Mucosa of gallbladder (tissue), 1 donor: ENCODE results near the gene SLC7A6. TPM values are rescaled to one million over a fixed set of nuclear protein-coding genes. Genes with fewer than 3 reads are reported as not detected.
"Not testable (repeated sequence)": the region's sequence is repeated elsewhere in the genome, so short reads cannot be mapped to it uniquely, and the experiment has no call there.

Experiments
- DNase-seq: peaks from one replicate; pipeline ENCODE4 v3.0.0-alpha.2; 2020; ENCODE audit warnings: low spot score
- total RNA-seq: library from RNA; stranded (reverse); gene quantifications from one replicate; pipeline ENCODE4 v1.2.1, GENCODE V29; 2021
- donor health status: DM: no; HTN: no; CAD: no.

Gene SLC7A6
- total RNA-seq, 1 donor from 2014 or later, result 13.6 TPM

DNA sequence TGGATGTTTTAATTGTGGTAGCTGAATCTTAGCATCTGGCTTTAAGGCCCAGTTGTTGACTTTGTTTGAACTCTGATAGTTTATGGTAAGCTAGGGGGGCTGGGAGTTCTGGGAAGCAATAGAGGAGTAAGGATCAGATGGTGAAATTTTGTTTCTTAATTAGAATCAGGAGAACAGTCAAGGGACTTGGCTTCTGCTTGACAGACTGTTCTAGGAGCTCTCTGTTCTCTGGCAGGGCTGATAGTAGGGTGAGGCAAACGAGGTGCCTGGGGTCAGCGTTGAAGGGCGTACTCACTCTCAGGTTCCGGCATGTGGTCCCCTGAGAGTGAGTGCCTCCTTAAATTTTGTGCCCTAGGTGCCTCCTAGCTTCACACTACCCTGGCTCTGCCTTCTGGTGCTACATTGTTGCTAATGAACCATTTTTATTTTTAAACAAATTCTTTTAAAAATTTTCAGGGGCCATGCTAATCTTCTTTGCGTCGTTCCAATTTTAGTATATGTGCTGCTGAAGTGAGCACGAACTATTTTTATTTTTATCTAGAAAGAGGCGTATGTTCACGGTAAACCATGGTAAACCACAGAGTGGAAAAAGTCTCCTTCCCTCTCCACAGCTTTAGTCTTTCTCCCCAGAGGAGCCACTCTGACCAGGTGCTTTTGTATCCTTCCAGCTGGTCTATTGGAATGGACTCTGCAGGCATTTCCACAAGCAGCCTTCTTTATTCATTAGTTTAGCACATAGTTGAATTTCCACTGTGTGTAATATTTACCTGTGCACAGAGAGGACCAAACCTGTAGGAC, 19.7 kb downstream of the SLC7A6 start:
- DNase-seq, result no peak

DNA sequence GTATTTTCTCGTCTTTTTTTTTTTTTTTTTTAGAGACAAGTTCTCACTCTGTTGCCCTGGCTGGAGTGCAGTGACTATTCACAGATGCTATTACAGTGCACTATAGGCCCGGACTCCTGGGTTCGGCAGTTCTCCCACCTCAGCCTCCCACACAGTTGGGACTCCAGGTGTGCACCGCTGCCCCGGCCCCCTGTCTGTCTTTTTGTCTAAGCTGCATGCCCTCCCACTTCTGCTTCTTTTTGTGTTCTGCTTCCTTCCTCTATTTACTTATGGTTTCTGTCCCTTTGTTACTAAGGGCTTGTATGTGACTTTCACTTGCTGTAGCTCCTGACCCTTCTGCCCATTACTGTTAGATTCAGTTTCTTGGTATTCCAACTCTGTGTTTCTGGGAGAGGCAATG, 20.5 kb downstream of the SLC7A6 start:
- no peak for DNase-seq

DNA sequence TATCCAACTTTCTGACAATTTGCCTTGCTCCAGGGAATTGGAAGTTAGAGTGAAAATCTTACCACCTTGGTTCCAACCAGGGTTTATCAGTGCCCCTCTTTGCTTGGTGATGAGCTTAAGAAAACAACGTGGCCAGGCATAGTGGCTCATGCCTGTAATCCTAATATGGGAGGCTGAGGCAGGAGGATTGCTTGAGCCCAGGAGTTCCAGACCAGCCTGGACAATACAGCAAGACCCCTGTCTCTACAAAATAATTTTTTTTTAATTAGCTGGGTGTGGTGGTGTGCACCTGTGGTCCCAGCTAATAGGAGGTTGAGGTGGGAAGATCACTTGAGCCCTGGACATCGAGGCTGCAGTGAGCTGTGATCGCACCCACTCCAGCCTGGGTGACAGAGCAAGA, 21.4 kb downstream of the SLC7A6 start:
- no peak for DNase-seq

DNA sequence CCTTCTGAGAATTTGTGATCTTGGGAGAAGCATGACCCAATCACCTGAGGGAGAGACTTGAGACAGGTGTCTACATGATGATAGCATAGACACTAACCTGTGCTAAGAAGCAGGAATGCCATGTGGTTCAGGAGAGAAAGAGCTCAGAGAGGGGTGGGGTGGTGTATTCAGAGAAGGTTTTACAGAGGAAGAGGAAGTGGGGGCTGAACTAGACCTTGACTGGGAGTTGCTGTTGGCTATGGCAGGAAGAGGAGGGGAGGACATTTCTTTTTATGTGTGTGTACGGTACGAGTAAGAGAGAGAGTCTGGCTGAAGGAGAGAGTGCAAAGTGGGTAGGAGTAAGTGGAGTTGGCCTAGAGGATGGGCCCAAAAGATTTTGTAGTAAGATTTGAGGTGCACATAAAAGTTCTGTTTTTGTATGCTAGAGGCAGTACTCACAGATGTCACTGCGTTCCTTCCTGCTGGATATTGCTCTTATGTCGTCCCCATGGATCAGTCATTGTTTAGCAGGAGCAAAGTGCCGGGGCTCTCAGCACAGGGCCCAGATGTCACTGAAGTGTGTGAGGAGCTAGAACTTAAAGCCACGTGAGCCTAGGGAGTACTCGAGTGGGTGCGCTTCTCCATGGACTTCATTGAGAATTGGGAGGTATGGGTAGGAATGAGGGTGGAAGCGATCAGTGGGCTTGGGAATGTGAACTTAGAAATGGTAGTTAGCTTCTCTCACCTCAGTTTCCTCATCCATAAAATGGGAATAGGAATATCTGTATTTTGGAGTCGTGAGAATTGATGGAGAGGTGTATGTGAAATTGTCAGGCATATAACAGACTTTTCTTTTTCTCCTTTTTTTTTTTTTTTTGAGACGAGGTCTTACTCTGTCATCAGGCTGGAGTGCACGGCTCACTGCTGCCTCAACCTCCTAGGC, 22.1 kb downstream of the SLC7A6 start:
- no peak for DNase-seq

DNA sequence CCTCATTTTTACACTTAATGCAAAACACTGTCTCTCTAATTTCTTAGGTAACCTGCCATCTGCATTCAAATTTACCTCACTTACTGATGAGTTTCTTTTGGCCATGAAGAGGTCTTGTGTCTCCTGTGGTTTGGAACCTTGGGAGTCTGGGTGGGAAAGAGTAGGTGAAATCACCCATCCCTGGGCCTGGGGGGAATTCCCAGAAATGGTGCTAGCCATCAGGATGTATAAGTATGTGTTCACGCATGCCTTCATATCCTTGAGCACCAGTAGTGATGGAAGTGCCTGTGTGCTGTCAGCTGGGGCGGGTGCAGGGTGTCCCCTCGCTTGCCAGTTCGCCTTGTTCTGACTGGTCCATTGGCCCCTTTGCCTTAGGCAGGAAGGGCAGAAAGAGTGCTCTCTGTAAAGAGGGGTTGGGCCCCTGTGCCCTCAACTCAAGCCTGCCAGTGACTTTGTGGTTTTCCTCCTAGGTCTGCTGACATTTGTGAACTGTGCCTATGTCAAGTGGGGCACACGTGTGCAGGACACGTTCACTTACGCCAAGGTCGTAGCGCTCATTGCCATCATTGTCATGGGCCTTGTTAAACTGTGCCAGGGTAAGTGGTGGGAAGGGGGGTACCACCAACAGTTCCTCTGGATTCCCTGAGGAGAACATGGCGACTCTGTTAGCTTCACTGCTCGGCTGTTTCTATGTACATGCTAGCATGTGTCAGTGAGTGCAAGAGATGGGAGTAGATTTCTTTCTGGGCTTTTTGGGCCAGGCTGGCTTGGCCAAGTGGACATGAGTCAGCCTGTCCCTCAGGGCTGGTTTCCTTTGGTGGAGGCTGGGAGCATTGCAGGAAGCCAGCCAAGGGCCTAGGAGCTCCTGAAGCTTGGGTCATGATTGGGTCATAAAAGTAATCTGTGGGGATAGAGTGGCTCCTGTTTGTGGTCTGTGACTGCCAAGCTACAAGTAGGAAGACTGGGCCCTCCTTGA, 23.2 kb downstream of the SLC7A6 start:
- no peak for DNase-seq

DNA sequence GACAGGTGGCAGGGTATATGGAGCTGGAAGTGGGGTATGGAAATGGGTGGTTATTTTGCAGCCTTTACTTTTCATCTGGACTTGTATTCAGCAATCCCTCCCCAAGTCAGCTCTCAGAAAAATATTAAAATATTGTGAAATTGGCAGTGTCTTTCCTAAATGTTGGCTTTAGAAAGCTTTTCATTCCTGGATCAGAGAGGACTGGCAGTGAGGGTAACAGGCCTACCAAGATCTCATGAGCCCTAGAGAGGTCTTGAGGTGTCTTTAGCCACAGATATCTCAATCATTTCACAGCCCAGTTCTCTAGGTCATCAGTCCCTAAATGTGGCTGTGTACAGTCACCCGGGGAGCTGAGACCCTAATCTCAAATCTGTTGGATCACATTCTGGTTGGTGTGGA, 23.9 kb downstream of the SLC7A6 start:
- DNase-seq, result no peak

DNA sequence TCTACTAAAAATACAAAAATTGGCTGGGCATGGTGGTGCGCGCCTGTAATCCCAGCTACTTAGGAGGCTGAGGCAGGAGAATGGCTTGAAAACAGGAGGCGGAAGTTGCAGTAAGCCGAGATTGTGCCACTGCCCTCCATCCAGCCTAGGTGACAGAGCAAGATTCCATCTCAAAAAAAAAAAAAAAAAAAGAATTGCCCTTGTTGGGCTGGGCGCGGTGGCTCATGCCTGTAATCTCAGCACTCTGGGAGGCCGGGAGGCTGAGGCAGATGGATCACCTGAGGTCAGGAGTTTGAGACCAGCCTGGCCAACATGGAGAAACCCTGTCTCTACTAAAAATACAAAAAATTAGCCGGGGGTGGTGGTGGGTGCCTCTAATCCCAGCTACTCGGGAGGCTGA, 24.5 kb downstream of the SLC7A6 start:
- not testable (repeated sequence) for DNase-seq

DNA sequence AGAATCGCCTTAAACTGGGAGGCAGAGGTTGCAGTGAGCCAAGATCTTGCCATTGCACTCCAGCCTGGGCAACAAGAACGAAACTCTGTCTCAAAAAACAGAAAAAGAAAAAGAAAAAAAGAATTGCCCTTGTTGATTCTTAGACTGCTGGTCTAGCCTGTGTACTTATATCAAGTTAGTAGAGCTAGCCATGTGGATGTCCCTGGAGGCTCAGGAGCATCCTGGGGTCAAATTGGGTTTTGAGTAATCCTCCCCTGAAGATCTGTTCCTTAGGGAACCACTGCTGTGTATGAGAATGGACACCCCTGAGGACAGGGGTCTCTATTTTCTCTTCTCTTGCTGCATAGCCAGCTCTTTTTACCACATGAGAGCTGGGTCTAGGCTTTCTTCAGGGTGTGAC, 24.9 kb downstream of the SLC7A6 start:
- no peak for DNase-seq

DNA sequence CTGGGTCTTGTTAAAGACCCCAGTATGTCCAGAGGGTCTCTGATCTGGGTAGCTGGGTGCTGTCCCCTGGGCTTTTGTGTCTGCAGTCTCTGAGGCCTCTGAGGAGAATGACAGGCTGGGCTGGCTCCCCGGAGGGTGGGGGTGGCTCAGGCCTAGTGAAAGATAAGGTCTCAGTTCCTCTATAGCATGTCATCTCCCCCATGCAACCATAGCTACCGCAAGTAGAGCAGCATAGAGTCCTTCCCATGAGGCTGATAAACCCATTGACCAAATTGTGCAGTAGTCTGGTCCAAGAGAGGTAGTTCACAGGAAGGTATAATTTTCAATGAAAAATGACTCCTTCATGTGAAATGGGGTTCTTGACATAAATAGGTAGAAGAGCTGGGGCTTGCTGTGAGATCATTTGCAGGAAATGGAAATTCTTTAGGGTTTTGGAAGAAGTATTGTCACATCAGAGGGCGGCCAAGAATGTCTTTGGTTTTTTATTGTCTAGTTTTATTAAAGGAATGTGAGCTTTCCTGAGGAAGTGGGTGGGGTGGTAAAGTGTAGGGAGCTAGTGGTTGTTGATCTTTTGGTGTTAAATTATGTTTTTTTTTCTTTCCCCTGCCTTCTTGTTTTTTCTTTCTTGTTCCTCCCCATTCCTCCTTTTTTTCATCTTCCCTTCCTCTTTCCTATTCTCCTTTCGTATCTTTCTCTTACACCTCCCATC, 25.4 kb downstream of the SLC7A6 start:
- DNase-seq, result no peak

DNA sequence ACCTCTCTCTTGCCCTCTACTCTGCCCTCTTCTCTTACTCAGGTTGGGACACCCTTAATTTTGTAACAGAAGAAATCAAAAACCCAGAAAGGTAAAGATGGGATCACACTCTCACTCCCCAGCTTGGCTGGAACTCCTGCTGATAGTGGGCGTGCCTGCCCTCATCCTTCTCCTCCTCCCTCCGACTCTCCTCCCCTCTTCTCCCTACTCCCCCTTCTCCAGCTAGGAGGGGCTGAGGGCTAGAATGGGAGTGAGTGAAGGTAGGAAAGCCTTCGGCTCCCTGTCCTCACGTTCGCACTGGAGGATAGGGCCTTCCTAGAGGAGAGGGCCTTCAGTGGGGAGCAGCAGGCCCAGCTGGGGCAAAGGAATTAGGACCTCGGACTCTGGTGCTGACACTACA, 26.1 kb downstream of the SLC7A6 start:
- no peak for DNase-seq

DNA sequence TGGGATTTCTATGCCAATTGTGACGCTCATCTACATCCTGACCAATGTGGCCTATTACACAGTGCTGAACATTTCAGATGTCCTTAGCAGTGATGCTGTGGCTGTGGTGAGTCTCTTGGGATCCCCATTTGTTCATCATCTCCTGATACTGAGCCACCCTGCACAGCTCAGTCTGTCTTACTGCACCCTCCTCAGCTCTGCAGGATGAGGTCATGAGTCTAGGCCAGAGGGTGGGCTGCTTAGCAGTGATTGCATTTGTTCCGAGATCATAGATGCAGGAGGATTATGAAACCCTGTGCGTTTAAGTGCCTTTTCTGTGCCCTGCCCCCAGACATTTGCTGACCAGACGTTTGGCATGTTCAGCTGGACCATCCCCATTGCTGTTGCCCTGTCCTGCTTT, 26.9 kb downstream of the SLC7A6 start:
- no peak for DNase-seq

DNA sequence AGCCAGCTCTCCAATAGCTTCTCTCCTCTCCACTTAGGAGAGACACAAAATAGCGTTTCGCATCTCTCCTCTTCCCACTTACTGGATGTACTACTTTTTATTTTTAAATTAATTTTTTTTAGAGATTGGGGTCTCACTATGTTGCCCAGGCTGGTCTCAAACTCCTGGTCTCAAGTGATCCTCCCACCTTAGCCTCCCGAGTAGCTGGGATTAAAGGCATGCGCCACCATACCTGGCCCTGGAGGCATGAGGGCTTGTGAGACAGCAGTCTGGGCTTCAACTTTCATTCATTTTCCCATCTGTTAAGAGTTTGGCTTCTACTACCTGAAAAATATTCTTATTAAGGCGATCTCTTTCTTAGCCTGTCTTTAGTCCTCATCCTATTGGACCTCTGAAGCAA, 28.1 kb downstream of the SLC7A6 start:
- no peak for DNase-seq

DNA sequence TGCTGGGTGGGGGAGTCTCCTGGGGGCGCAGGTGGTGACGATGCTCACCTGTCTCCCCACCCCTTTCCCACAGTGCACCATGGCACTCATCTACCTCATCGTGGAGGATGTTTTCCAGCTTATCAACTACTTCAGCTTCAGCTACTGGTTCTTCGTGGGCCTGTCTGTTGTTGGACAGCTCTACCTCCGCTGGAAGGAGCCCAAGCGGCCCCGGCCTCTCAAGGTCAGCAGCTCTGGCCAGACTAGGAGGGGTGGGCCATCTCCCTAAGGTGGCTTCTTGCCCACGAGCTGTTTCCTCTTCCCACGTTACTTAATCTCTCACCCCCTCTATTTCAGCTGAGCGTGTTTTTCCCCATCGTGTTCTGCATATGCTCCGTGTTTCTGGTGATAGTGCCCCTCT, 32.0 kb downstream of the SLC7A6 start:
- DNase-seq, result no peak

DNA sequence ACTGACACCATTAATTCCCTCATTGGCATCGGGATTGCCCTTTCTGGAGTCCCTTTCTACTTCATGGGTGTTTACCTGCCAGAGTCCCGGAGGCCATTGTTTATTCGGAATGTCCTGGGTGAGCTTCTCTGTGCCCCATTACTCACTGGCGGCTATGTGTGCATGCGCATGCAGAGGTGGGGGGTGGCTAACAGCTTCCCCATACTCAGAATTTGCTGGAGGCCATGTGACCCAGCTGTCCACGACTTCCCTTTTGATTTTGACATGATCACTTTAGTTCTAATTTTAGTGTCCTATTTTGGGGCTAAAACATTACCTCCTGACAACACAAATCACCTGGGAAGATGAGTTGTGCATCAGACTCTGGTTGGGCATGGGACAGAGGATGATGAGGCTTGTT, 32.4 kb downstream of the SLC7A6 start:
- no peak for DNase-seq

DNA sequence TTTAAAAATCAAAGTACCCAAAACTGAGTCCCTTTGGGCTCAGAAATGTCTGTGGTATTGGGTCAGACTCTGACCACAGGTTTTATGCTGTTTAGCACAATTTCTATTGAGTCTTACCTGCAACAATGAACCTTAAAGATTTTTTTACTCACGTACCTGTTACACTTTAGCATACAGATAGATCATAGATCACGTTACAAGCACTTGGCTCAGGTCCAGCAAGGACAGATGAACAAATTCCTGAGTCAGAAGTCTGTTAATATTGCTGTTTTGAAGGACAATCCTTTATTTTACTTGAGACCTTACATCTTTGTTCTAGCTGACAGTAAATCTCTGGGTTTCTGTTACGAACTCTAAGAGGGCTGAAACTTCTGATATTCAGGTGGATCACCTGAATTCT, 33.6 kb downstream of the SLC7A6 start:
- DNase-seq, result peak; percentile 20

DNA sequence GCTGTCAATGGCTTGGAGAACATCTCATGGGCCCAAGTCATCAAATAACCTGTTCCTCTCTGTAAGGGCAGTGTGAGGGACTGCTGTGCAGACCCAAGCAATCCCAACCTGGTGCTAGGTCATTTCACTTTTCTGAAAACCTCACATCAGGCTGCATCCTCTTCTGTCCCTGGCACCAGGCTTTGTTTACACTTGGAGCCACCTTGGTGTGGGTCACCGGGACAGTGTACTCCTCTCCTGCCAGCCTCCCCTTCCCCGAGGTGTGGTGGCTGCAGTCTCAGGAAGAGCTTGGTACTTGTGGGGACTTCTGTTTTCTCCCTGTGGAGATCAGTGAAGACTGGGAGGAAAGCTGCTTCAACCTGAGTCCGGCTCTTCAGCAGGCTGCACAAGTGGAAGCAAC, 34.0 kb downstream of the SLC7A6 start:
- DNase-seq, result no peak

DNA sequence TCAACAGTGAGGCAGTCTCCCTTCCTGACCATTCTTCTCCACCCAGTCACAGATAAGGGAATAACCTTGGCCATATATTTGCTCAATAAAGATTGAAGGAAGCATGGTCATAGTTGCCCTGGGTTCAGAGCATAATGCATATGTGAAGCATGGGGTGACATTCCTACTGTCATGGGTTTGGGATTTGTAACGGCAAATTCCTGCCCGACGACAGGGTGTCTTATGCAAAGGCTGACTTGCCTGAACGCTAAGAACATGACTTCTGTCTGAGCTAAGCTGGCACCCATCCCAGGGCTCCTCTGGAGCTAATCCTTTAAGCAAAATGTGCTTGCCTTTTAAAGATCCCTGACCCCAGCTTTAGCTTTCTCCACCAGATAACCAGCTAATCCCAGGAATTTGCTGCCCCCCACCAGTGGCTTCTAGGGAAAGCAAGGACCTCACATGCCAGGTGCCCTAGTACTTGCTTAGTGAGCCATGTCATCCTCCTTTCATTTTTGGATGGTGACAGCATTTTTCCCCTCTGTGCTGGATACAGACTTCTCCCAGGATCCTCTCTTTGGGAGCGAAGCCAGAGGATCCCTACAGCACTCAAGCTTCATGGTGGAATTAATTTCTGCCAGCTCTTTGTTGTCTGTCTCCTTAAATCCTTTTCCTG, 34.7 kb downstream of the SLC7A6 start:
- peak; percentile 22 for DNase-seq

DNA sequence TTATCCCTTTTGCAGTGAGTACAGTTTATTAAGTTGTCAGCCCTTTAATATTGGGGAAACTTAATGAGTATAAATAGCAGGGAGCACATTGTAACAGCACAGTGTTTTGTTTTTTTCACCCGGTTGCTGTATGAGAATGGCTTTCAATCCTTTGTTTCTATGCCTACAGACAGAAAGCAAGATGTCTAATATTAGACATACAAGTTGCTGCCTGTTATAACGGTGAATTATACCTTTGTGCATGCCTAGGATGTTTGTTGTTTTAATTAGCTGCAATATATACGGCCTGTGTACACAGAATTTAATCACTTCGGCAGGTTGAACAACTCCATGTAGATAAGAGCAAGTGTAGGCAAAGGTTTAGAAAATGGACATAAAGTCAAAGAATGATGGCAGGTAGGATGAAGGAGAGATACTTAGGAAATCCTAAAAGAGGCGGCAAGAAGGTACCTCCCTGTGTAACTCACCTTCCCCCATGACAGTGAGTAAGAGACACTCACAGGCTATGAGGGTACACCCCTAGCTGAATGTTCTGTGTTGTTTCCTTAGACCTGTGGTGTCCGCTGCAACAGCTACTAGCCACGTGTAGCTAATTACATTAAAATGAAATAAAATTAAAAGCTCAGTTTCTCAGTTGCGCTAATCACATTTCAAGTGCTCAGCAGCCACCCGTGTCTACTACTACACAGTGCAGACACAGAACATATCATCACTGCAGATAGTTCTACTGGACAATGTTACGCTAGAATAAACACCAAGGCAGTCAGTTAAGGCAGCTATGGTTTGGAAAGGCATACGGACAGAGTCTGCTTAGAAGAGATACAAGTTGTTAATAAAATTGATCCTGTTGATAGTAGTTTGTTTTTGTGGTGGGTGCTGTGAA, 35.5 kb downstream of the SLC7A6 start:
- DNase-seq, result no peak

DNA sequence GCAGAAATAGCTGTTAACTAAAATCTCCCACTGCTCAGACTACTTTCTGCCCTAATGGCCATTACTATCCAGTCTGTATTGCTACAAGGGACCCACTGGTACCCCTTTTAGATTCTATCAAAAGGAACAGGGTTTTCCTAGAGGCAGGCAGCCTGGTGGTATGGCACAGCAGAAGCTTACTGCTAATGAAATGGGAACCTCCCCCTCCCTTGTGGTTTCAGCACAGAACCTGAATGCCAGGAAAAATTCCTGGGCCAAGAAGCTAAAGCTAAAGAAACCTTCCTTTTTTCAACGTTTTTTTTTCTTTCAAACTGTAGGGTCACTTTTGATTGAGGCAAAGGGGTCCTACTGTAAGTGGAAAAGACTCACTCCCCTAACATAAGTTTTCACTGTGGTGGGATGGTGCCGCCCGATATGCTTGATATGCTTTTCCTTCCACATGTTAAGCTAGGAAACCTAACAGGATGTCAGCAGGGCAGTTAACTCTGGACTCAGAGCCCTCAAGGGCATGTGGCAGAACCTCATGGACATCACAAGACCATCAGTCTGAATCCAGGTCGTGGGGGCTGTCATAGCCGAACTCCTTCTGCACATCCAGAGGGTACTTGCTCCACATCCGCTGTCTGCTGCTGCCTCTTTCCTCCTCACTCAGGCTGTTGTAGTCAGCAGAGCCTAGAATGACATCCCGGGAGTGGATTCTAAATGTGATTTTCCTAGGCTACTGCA, 36.6 kb downstream of the SLC7A6 start:
- no peak for DNase-seq
